ENCODE results near the gene ARHGAP22.

Gene ARHGAP22

GRCh38 chr10:48550071-48550691 is 54.7 kb downstream of the ARHGAP22 start:
- no peak for DNase-seq

- no peak for DNase-seq
Measured at GRCh38 chr10:48549236-48549635, 55.6 kb downstream of the ARHGAP22 start.

DNA sequence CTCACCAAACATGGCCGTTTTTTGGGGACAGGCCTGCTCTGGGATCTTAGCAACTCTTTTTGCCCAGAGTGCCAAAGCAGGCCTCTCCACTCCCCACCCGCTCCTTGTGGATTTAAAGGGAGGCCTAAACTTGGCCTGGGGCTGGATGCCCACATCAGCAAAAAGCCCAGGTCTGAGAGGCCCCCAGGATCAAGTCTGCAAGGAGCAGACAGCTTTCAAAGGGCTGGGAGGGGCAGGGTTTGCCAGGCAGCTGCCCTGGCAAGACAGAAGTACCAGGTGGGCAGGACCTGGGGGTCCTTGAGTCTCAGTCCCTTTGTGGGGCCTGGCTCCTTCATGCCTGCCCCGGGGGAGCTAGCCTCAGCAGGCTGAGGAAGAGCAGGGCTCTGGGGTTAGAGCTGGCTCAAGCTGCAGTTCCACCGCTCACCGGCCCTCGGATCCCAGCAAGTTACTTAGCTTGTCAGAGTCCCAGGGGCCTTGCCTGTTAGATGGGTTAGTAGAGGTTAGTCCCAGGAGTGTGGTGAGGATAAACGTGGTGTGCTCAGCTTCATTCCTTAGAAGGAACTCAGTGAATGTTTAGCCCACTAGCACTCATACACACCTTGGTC is 56.2 kb downstream of the ARHGAP22 start:
- DNase-seq, result no peak

GRCh38 chr10:48547981-48548380 is 56.9 kb downstream of the ARHGAP22 start:
- no peak for DNase-seq

DNA sequence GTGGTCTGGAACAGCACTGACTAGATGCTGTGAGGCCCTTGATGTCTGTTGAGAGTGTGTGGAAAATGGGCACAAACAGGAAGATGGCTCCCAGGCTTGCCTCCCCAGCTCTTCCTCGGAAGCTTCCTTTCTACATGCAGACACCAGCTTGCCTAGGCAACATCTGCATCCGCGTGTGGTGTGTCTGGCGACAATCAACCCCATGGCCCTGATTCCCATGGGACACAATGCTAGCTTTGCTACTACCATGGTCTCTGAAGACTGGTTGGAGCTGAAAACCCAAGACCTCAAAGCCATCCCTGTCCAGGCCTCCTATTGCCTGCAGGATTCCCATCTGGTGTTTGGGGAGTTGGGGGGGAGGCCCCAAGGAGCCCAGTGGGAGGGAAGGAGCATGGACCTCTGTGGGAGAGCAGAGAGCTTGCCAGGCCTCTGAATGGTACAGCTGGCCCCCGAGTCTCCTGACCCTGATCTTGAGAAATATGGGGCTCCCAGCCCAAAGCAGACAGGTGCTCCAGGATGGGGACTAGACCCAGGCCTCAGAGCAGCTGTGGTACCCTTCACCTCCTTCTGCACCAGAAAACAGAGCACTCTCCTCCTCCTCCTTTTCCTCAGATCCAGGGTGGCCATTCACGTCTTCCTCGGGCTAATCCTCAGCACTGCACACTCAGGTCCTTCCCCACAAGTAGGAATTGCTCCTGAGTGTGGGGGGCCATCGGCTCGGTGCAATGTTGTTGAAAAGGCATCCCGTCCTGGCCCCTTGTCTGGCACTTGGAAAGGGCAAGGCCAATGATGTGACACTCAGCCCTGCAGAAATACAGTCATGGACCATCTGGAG is 57.6 kb downstream of the ARHGAP22 start:
- DNase-seq, result no peak

- DNase-seq, result no peak
Measured at GRCh38 chr10:48545462-48546145, 59.3 kb downstream of the ARHGAP22 start.

GRCh38 chr10:48543182-48543844 is 61.6 kb downstream of the ARHGAP22 start:
- no peak for DNase-seq

DNA sequence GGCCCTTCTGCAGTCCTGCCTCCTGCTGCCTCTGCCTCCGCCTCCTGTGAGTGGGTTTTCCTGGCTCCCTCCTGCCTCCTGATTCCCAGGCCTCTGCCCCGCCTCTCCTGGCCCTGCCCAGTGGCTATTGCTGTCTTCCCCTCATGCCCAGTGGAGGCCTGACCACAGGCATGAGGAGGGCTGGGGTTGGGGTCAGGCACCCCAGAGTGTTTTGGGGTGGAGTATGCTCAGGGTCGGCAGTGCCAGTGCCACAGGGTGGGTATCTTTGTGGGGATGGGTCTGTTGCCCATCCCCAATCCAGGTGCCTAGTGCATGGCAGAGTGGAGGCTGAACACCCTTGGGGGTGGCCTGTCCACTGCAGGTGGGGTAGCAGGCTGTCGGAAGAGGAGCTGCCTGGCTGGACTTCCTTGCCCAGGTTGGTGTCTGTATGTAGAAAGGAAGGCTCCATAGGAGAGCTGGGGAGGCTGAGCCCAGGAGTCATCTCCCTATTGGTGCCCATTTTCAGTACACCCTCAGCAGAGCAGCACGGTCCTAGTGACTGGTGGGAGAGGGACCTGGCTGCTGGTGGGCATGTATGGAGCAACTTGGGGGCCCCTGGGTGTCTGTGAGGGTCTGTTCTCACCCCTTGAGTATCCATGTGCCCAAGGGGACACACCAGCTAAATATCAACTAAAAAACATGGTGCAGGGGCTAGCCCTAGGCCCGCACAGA is 62.2 kb downstream of the ARHGAP22 start:
- no peak for DNase-seq

DNA sequence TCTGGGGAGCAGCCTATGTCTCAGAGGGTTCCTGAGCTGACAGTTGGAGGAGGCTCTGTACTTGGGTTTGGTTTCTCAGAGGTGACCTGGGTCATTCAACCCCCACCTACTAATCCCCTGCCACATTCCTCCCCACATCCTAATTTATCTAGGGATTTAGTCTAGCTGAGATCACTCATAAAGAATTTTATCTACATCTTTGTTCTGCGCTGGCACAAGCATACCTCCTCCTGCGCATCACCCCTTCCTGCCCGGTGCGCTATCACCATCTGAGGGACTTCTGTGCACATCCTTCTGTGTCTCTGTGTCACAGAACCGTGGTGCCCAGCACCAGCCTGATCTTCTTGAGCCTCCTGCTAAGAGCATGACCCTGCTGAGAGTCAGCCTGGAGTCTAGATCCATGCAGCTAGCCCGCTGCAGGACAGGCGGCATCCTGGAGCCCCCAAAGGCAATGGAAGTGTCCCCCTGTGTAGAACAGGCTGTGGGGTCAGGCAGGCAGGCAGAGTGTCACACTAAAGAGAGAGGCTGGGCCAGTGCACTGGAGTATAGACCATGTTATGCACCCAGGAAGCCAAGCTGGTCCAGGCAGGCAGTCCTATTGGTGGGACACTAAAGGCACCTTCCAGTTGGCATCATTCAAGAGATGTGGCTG is 63.6 kb downstream of the ARHGAP22 start:
- no peak for DNase-seq

DNA sequence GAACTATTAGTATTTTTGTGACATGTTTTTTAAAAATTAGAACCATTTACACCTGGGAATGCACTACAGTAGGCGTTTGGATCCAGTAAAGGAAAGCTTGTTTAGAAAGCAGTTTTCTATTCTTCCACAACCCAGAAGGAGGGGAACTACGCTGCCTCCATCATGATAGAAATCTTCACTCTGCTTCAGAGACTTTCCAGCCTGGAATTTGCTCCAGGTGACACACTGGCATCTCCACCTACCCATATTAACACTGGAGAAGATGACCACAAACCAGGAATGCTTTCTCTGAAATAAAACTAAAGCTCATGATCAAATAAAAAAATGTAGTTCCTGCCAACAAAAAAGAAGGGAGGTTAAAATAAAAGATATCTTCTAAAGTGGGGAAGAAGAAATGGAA is 66.3 kb downstream of the ARHGAP22 start:
- no peak for DNase-seq

DNA sequence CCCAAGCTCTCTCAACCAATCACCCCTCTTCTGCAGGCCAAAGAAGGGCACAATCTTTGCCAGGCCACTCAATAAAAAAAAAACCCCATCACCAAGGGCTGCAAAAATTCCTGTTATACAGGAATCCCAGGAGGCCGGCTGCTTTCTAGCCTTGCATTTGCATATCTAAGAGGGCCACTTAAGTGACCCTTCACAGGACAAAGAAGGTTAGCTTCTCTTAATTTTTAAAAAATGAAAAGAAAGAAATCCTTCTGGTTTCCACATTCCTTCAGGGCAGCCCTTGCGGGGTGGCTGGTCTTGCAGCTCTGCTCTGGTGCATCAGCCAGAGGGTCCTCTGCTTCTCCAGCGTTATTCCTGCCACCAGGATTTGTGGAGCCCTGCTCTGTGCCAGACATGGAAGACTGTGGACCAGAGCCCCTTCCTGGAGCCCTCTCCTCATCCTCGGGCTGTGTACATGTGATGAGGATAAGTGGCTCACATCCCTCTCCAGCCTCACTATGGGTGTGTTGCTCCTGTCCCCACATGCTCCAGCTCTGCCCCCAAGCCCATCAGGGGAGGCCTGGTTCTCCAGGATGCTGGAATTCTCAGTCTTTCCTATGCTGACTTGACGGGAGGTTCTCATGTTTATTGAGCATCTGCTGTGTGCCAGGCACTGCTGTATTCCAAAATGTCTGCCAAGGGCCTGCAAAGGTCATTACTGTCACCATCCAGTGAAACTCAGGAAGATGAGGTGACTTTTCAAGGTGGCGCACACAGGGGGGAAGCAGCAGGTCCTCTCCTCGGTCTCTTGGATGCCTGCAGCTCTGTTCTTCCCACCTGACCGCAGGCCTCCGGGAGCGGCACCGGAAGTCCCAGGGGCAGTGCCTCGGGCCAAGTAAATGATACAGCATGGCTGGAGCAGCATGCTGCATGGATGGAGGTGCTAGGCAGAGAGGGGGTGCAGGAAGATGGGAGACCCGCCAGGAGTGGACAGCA is 67.7 kb downstream of the ARHGAP22 start:
- DNase-seq, result no peak

- DNase-seq, result no peak
Measured at GRCh38 chr10:48536156-48536500, 68.7 kb downstream of the ARHGAP22 start.

- DNase-seq, result peak; percentile 8
Measured at GRCh38 chr10:48535416-48536155, 69.3 kb downstream of the ARHGAP22 start.

- DNase-seq, result no peak
Measured at GRCh38 chr10:48533951-48534720, 70.7 kb downstream of the ARHGAP22 start.

GRCh38 chr10:48533540-48533939 is 71.3 kb downstream of the ARHGAP22 start:
- DNase-seq, result no peak

DNA sequence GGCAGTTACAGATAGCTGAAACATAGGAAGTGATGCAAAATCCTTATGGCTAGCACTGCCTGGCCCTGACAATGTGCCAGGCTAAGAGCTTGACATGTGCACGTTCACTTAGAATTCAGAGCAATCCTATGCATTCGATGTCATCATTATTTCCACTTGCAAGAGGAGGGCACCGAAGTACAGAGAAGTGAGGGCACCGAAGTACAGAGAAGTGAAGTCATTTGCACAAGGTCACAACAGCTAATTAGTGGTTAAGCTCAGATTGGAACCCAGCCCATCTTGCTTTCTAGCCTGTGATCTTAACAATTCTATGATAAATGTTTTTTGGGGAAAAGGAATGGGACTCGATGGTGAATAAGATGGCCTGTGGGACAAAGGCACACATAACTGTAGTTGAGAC is 73.4 kb downstream of the ARHGAP22 start:
- DNase-seq, result no peak

DNA sequence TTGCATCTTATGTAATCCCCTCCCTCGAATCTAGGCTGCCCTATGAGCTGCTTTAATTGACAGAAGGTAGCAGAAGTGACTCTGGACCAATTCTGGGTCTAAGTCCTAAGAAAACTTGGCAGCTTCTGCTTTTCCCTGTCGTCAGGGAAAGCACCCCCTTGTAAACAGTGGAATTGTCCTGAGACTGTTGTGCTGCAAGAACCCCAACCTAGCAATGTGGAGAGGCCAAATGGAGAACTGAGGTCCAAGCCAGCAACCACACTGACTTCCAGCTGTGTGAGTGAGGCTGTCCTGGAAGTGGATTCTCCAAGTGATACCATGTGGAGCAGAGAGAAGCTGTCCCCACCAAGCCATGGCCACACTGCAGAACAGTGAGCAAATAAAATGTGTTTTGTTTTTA is 75.5 kb downstream of the ARHGAP22 start:
- no peak for DNase-seq

- DNase-seq, result no peak
Measured at GRCh38 chr10:48527756-48528155, 77.1 kb downstream of the ARHGAP22 start.
